ENCODE results near the gene RNASEH1. TPM values are rescaled to one million over a fixed set of nuclear protein-coding genes. Genes with fewer than 3 reads are reported as not detected.

RNASEH1 gene
- total RNA-seq, 1 donor from 2014 or later, result 35.5 TPM

GRCh38 chr2:3534251-3534814 lies 23.8 kb downstream of the RNASEH1 start:
- Histone ChIP-seq H3K9me3 (ENCODE audit: insufficient read depth, low read depth, low read length) (no peaks in the 10 kb centered on the region), H3K79me2 (ENCODE audit: insufficient read depth, low read length) (no peaks in the 10 kb centered on the region), H3K4me3 (ENCODE audit: insufficient read depth, low read depth, low read length) (no peak overlapping the region), H3K27me3 (ENCODE audit: insufficient read depth, low read length) (no peaks in the 10 kb centered on the region), H4K20me1 (ENCODE audit: insufficient read depth, low read length) (no peaks in the 10 kb centered on the region), H3K27ac (ENCODE audit: low read depth, low read length) (no peak overlapping the region), H3K9ac (ENCODE audit: low read length) (no peak overlapping the region), H2AFZ (ENCODE audit: low read depth, low read length) (no peak overlapping the region), H3K4me2 (ENCODE audit: low read length) (no peak overlapping the region), H3K4me1 (ENCODE audit: insufficient read depth, low read length) (peaks cover 19% of the 10 kb centered on the region), H3K36me3 (ENCODE audit: insufficient read depth, low read length) (no peaks in the 10 kb centered on the region)
- TF ChIP-seq EZH2 (IDR thresholded peaks at IDR 0.05; ENCODE audit: insufficient read depth, low read length), result no peak
- TF ChIP-seq CTCF (IDR thresholded peaks at IDR 0.05; ENCODE audit: insufficient read depth, low read depth, low read length), result no peak
- Mint-ChIP-seq H3K4me3 (ENCODE audit: unreplicated experiment) (no peak overlapping the region), H3K9me3 (ENCODE audit: unreplicated experiment) (no peaks in the 10 kb centered on the region), H3K36me3 (ENCODE audit: low read depth, unreplicated experiment) (peaks cover 4% of the 10 kb centered on the region), H3K27ac (ENCODE audit: unreplicated experiment) (no peak overlapping the region), H3K27me3 (ENCODE audit: low read depth, unreplicated experiment) (no peaks in the 10 kb centered on the region), H3K4me1 (ENCODE audit: low read depth, unreplicated experiment) (peaks cover 19% of the 10 kb centered on the region)
- DNase-seq (ENCODE audit: low read depth) (no peak), FAIRE-seq (no peak)

DNA sequence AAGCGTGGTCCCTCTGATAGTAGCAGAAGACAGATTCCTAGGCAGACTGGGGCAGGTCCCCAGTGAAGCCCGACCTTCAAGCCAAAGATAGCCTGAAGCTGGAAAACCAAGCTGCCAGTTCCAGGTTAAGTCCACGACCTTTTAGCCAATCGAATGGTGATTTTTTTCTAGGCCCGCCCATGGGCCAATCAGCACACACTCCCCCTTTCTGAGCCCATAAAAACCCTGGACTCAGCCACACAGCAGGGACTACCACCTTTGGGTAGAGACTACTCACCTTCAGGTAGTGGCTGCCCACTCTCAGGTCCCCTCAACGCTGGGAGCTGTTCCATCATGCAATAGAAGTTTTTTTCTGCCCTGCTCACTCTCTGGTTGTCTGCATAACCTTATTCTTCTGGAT lies 24.3 kb downstream of the RNASEH1 start:
- no peaks in the 10 kb centered on the region for H3K36me3 ChIP-seq (ENCODE audit: insufficient read depth, low read length)
- H2AFZ ChIP-seq (ENCODE audit: low read depth, low read length), result no peak overlapping the region
- H4K20me1 ChIP-seq (ENCODE audit: insufficient read depth, low read length), result no peaks in the 10 kb centered on the region
- Mint-ChIP-seq H3K9me3 (ENCODE audit: unreplicated experiment) (no peaks in the 10 kb centered on the region), H3K27ac (ENCODE audit: unreplicated experiment) (no peak overlapping the region), H3K4me3 (ENCODE audit: unreplicated experiment) (peak overlapping the region; percentile 45), H3K27me3 (ENCODE audit: low read depth, unreplicated experiment) (no peaks in the 10 kb centered on the region), H3K36me3 (ENCODE audit: low read depth, unreplicated experiment) (peaks cover 4% of the 10 kb centered on the region), H3K4me1 (ENCODE audit: low read depth, unreplicated experiment) (peaks cover 19% of the 10 kb centered on the region)
- no peaks in the 10 kb centered on the region for H3K9me3 ChIP-seq (ENCODE audit: insufficient read depth, low read depth, low read length)
- TF ChIP-seq CTCF (IDR thresholded peaks at IDR 0.05; ENCODE audit: insufficient read depth, low read depth, low read length) (no peak), EZH2 (IDR thresholded peaks at IDR 0.05; ENCODE audit: insufficient read depth, low read length) (no peak)
- no peaks in the 10 kb centered on the region for H3K27me3 ChIP-seq (ENCODE audit: insufficient read depth, low read length)
- H3K27ac ChIP-seq (ENCODE audit: low read depth, low read length), result no peak overlapping the region
- no peak for DNase-seq (ENCODE audit: low read depth)
- no peak for FAIRE-seq
- H3K9ac ChIP-seq (ENCODE audit: low read length), result no peak overlapping the region
- no peaks in the 10 kb centered on the region for H3K79me2 ChIP-seq (ENCODE audit: insufficient read depth, low read length)
- H3K4me2 ChIP-seq (ENCODE audit: low read length), result no peak overlapping the region
- H3K4me1 ChIP-seq (ENCODE audit: insufficient read depth, low read length), result peaks cover 19% of the 10 kb centered on the region
- H3K4me3 ChIP-seq (ENCODE audit: insufficient read depth, low read depth, low read length), result no peak overlapping the region

GRCh38 chr2:3532941-3533340 lies 25.2 kb downstream of the RNASEH1 start:
- Histone ChIP-seq H3K4me2 (ENCODE audit: low read length) (no peak overlapping the region), H4K20me1 (ENCODE audit: insufficient read depth, low read length) (no peaks in the 10 kb centered on the region), H2AFZ (ENCODE audit: low read depth, low read length) (no peak overlapping the region), H3K36me3 (ENCODE audit: insufficient read depth, low read length) (no peaks in the 10 kb centered on the region), H3K27me3 (ENCODE audit: insufficient read depth, low read length) (no peaks in the 10 kb centered on the region), H3K27ac (ENCODE audit: low read depth, low read length) (no peak overlapping the region), H3K79me2 (ENCODE audit: insufficient read depth, low read length) (no peaks in the 10 kb centered on the region), H3K9me3 (ENCODE audit: insufficient read depth, low read depth, low read length) (no peaks in the 10 kb centered on the region), H3K4me3 (ENCODE audit: insufficient read depth, low read depth, low read length) (no peak overlapping the region), H3K4me1 (ENCODE audit: insufficient read depth, low read length) (peaks cover 19% of the 10 kb centered on the region), H3K9ac (ENCODE audit: low read length) (no peak overlapping the region)
- peaks cover 19% of the 10 kb centered on the region for H3K4me1 Mint-ChIP-seq (ENCODE audit: low read depth, unreplicated experiment)
- DNase-seq (ENCODE audit: low read depth) (no peak), FAIRE-seq (no peak)
- TF ChIP-seq EZH2 (IDR thresholded peaks at IDR 0.05; ENCODE audit: insufficient read depth, low read length) (no peak), CTCF (IDR thresholded peaks at IDR 0.05; ENCODE audit: insufficient read depth, low read depth, low read length) (no peak)
- no peaks in the 10 kb centered on the region for H3K9me3 Mint-ChIP-seq (ENCODE audit: unreplicated experiment)
- peaks cover 4% of the 10 kb centered on the region for H3K36me3 Mint-ChIP-seq (ENCODE audit: low read depth, unreplicated experiment)
- peak overlapping the region; percentile 26 for H3K27ac Mint-ChIP-seq (ENCODE audit: unreplicated experiment)
- no peak overlapping the region for H3K4me3 Mint-ChIP-seq (ENCODE audit: unreplicated experiment)
- H3K27me3 Mint-ChIP-seq (ENCODE audit: low read depth, unreplicated experiment), result no peaks in the 10 kb centered on the region
